Coronary artery (tissue), 2 donors: Measurements from ENCODE around the gene GRIK4.

Experiments used
- DNase-seq: peaks from one replicate; pipeline ENCODE4 v3.0.0-alpha.2; 2017; ENCODE audit warnings: low spot score
- H3K27ac ChIP-seq, 2 donors: fragments of 200-600 bp; sonication (generic); one replicate each; pipeline ENCODE4 v1.5.1; 2016 to 2019
- H3K4me3 ChIP-seq: fragments of 200-600 bp; sonication (generic); 2 replicates; pipeline ENCODE4 v1.5.1; 2016; ENCODE audit warnings: mild to moderate bottlenecking, moderate library complexity
- TF ChIP-seq, protein P1 (sequence below): fragments of 200-600 bp; sonication (generic); IDR thresholded peaks from one replicate; pipeline ENCODE4 v1.5.1; 2019; ENCODE audit warnings: antibody characterized with exemption

The GRIK4 gene

DNA sequence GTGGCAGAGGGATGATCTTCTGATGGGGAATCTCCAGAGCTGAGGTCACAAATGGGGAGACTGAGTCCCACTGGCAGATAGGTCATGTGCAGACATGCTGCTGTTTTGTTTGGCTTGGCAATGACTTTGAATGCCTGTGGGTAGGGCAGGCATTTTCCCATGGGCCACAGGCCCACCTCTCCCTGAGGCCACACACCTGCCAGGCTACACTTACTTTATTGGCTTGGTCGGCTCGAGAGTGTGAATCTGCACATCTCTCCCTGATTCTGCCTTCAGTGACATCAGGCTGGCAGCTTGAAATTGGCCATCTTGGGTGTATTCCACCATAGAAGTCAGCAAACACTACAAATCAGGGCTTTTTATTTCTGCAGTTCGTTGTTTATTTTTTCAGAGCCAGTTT, 91.5 kb downstream of the GRIK4 start:
- TF ChIP-seq, protein P1, sequence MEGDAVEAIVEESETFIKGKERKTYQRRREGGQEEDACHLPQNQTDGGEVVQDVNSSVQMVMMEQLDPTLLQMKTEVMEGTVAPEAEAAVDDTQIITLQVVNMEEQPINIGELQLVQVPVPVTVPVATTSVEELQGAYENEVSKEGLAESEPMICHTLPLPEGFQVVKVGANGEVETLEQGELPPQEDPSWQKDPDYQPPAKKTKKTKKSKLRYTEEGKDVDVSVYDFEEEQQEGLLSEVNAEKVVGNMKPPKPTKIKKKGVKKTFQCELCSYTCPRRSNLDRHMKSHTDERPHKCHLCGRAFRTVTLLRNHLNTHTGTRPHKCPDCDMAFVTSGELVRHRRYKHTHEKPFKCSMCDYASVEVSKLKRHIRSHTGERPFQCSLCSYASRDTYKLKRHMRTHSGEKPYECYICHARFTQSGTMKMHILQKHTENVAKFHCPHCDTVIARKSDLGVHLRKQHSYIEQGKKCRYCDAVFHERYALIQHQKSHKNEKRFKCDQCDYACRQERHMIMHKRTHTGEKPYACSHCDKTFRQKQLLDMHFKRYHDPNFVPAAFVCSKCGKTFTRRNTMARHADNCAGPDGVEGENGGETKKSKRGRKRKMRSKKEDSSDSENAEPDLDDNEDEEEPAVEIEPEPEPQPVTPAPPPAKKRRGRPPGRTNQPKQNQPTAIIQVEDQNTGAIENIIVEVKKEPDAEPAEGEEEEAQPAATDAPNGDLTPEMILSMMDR = no peak
- Histone ChIP-seq H3K4me3 (no peak overlapping the region), H3K27ac (no peak overlapping the region)
- no peak for DNase-seq

DNA sequence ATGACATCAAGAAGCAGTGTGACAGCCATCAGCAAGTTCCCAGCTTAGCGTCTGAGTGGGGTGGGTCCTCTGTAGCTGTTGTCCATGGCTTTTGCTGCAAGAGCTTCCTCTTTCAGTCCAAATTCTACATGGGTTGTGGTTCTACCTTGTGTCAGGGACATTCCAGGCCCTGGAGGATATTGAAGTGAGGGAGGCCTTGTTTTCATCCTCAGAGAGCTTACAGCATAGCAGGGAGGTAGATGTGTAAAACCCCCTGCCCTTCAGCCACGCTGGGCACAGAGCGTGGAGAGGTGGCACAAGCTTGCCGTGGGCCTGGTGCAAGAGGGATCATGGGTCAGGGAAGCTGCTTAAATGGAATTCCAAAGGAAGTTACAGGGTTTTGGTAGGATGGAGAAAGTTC, 93.9 kb downstream of the GRIK4 start:
- TF ChIP-seq, protein P1 = no peak
- H3K27ac ChIP-seq = no peak overlapping the region
- no peak overlapping the region for H3K4me3 ChIP-seq
- no peak for DNase-seq

DNA sequence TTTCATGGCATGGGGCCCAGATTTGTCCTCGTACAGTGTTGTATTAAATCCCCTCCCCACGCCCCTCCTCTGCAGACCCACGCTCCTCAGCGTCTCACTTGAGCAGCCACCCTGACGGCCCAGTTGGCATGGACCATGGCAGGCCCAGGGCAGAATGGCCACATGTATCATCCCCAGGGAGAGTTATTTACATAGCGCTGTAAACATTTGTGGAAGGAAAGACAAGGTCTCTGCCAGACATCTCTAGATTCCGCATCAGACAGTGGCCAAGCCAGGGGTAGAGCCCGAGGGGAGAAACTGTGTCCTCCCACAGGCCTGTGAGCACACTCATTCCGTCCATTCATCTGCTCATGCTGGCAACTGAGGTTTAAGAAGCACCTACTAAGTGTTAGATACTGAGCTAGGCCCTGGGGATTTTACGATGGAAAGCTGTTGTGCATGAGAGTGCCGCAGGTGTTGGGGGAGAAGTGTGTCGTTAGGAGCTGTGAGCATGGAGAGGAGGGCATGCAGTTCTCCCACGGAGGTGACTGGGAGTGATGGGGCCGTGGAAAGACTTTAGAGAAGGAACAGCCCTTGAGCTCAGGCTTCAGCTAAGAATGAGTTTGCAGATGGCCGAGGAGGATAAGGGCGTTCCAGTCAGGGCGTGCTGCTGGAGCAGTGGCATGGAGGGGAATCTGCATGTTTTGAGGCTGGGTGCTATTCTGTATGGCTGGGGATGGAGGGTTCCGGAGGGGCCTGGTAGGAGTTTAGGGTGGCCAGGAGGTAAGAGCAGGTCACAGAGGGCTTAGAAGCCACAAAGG, 94.9 kb downstream of the GRIK4 start:
- no peak overlapping the region for H3K27ac ChIP-seq
- no peak overlapping the region for H3K4me3 ChIP-seq
- TF ChIP-seq, protein P1 = no peak
- no peak for DNase-seq

DNA sequence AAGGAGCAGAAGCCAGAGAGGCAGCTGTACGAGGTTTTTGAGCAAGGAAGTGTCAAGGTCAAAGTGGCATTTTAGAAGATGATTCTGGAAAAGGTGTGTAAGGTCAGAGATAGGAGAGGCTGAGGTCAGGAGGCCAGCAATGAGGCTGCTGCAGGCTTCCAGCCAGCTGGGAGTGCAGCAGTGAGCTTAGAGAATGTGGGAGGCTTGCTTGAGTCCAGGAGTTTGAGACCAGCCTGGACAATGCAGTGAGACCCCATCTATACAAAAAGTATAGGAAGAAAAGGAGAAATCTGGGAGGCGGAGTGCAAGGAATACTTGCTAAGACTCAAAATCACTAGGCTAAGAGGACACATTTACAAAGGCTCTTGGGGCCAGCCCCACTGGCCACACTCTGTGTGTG, 96.5 kb downstream of the GRIK4 start:
- TF ChIP-seq, protein P1 = no peak
- H3K27ac ChIP-seq = no peak overlapping the region

GRCh38 chr11:120608760-120609211, 97.2 kb downstream of the GRIK4 start:
- DNase-seq = no peak
- Histone ChIP-seq H3K27ac (no peak overlapping the region), H3K4me3 (no peak overlapping the region)
- TF ChIP-seq, protein P1 = no peak

More for the DNA sequence above, 96.5 kb downstream of the GRIK4 start:
- H3K4me3 ChIP-seq = no peak overlapping the region
- DNase-seq = no peak

DNA sequence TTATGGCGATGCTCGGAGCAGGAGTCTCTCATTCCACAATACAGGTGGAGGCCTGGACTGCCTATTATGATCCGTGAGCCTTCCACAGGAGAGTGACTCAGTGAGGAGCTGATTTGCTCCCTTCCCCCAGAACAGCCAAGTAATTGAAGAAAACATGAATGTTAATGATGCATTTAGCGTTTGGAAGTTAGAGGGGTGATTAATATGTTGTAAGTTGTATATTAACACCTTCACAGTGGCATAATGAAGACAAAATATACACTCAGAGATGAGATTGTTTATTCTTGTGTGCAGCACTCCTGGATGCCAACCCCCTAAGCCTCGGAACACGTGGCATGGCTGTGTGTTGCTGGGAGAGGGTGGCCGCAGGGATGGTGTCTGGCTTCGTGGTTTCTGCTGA, 98.6 kb downstream of the GRIK4 start:
- no peak for DNase-seq
- TF ChIP-seq, protein P1 = no peak
- Histone ChIP-seq H3K4me3 (no peak overlapping the region), H3K27ac (no peak overlapping the region)

- TF ChIP-seq, protein P1 = no peak
- no peak for DNase-seq
- Histone ChIP-seq H3K27ac (no peak overlapping the region), H3K4me3 (no peak overlapping the region)
Measured at GRCh38 chr11:120611581-120611980, 100.0 kb downstream of the GRIK4 start.
